MCF 10A (cell line): ENCODE measurements around the gene SCLT1. TPM values are rescaled to one million over a fixed set of nuclear protein-coding genes. Genes with fewer than 3 reads are reported as not detected.

Experiments used
- BruUV-seq: library from RNA; stranded (reverse); fragments of 400-500 nt; replicated peaks from 2 replicates; lab custom pipeline; 2021; lab: Mats Ljungman, UMichigan
- CTCF ChIA-PET: fragments of 300-600 bp; sonication (Branson Sonifier 250); formaldehyde crosslinking; extraction: SDS; loops from one replicate; lab custom pipeline; 2021; ENCODE audit warnings: antibody characterized with exemption, inconsistent platforms; lab: Yijun Ruan, JAX
- POLR2A ChIA-PET: fragments of 300-600, 350-650 bp; sonication (Branson Sonifier 250); formaldehyde crosslinking; extraction: SDS; loops from one replicate; lab custom pipeline; 2020; ENCODE audit warnings: antibody characterized with exemption, inconsistent platforms; lab: Yijun Ruan, JAX
- DNase-seq: peaks from one replicate; pipeline ENCODE4 v3.0.0-alpha.2; 2018; ENCODE audit not compliant: unreplicated experiment
- H3K27ac Mint-ChIP-seq: one replicate; pipeline ENCODE4 v1.8.0; 2022; ENCODE audit warnings: mild to moderate bottlenecking, low read depth, mixed read lengths; ENCODE audit not compliant: unreplicated experiment
- H3K27me3 Mint-ChIP-seq: one replicate; pipeline ENCODE4 v1.8.0; 2022; ENCODE audit warnings: mixed read lengths; ENCODE audit not compliant: insufficient read depth, unreplicated experiment
- H3K36me3 Mint-ChIP-seq: one replicate; pipeline ENCODE4 v1.8.0; 2022; ENCODE audit warnings: mild to moderate bottlenecking, moderate library complexity, mixed read lengths; ENCODE audit not compliant: insufficient read depth, unreplicated experiment
- H3K4me1 Mint-ChIP-seq: one replicate; pipeline ENCODE4 v1.8.0; 2022; ENCODE audit warnings: mixed read lengths; ENCODE audit not compliant: insufficient read depth, unreplicated experiment
- H3K4me3 Mint-ChIP-seq: one replicate; pipeline ENCODE4 v1.8.0; 2022; ENCODE audit warnings: mild to moderate bottlenecking, moderate library complexity, mixed read lengths; ENCODE audit not compliant: unreplicated experiment
- H3K9me3 Mint-ChIP-seq: one replicate; pipeline ENCODE4 v1.8.0; 2022; ENCODE audit warnings: mixed read lengths; ENCODE audit not compliant: unreplicated experiment
- CTCF ChIP-seq: fragments of 200-600 bp; IDR thresholded peaks from one replicate; pipeline ENCODE4 v1.8.0; 2022; ENCODE audit warnings: antibody characterized with exemption, mild to moderate bottlenecking; ENCODE audit not compliant: unreplicated experiment
- intact Hi-C: fragments of 100-400 bp; cut with micrococcal nuclease; formaldehyde crosslinking; loops from 2 replicates; pipeline ENCODE4 v1.14.1; 2022
- total RNA-seq: library from RNA; stranded (reverse); gene quantifications from 2 replicates; pipeline ENCODE4 v1.2.3, GENCODE V29; 2022

Gene SCLT1
- total RNA-seq, 1 experiment from 2014 or later: 20.7 TPM

GRCh38 chr4:128858879-128859671, 234.3 kb downstream of the SCLT1 start:
- H3K36me3 Mint-ChIP-seq: peaks cover 86% of the 10 kb centered on the region
- H3K27me3 Mint-ChIP-seq: no peaks in the 10 kb centered on the region
- DNase-seq: no peak
- BruUV-seq: no TSS peak
- H3K9me3 Mint-ChIP-seq: no peaks in the 10 kb centered on the region
- ChIA-PET POLR2A (no interaction called here), CTCF (interaction anchor here (0.6 kb wide), 2 partner anchors 38 to 75 kb away, joined by 3 read pairs; no protein-coding TSS in a partner anchor)
- no peak overlapping the region for H3K27ac Mint-ChIP-seq
- no peaks in the 10 kb centered on the region for H3K4me1 Mint-ChIP-seq
- no peak for TF ChIP-seq CTCF
- intact Hi-C loops: no loop called here
- no peak overlapping the region for H3K4me3 Mint-ChIP-seq

- H3K4me1 Mint-ChIP-seq: no peaks in the 10 kb centered on the region
- H3K9me3 Mint-ChIP-seq: no peaks in the 10 kb centered on the region
- CTCF ChIA-PET: interaction anchor here (0.6 to 1.8 kb wide), 7 partner anchors 10 to 571 kb away, joined by 3 to 8 read pairs (median 3); no protein-coding TSS in a partner anchor
These were observed 237.1 kb downstream of the SCLT1 start for GRCh38 chr4:128856246-128856645.

DNA sequence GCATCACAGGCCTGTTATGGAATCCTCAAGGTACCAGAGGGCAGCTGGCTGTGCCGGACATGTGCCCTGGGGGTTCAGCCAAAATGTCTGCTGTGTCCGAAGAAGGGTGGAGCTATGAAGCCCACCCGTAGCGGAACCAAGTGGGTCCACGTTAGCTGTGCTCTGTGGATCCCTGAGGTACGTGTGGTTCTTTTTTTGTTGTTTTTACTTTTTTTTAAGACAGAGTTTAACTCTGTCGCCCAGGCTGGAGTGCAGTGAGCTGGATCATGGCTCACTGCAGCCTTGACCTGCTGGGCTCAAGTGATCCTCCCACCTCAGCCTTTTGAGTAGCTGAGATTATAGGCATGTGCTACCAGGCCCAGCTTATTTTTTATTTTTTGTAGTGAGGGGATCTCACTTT, 237.7 kb downstream of the SCLT1 start:
- BruUV-seq: no TSS peak
- TF ChIP-seq CTCF: no peak
- no peaks in the 10 kb centered on the region for H3K4me1 Mint-ChIP-seq
- H3K27me3 Mint-ChIP-seq: no peaks in the 10 kb centered on the region
- no peaks in the 10 kb centered on the region for H3K9me3 Mint-ChIP-seq
- H3K36me3 Mint-ChIP-seq: peaks cover 87% of the 10 kb centered on the region
- CTCF ChIA-PET: interaction anchor here (0.5 to 2.4 kb wide), 8 partner anchors 8 to 400 kb away, joined by 3 to 13 read pairs (median 3); no protein-coding TSS in a partner anchor
- H3K4me3 Mint-ChIP-seq: no peak overlapping the region
- H3K27ac Mint-ChIP-seq: no peak overlapping the region
- intact Hi-C loops: no loop called here
- POLR2A ChIA-PET: interaction anchor here (1.2 kb wide), 1 partner anchor 37 kb away, joined by 3 read pairs; no protein-coding TSS in a partner anchor
- no peak for DNase-seq

More at GRCh38 chr4:128856246-128856645, 237.1 kb downstream of the SCLT1 start:
- Mint-ChIP-seq H3K36me3 (peaks cover 87% of the 10 kb centered on the region), H3K27ac (no peak overlapping the region), H3K27me3 (no peaks in the 10 kb centered on the region), H3K4me3 (no peak overlapping the region)
- TF ChIP-seq CTCF: no peak
- intact Hi-C loops: no loop called here
- DNase-seq: no peak
- no TSS peak for BruUV-seq
- POLR2A ChIA-PET: interaction anchor here (1.2 kb wide), 1 partner anchor 37 kb away, joined by 3 read pairs; no protein-coding TSS in a partner anchor

- H3K27ac Mint-ChIP-seq: no peak overlapping the region
- no peak for TF ChIP-seq CTCF
- no peak overlapping the region for H3K4me3 Mint-ChIP-seq
- ChIA-PET CTCF (interaction anchor here (0.5 to 2.4 kb wide), 4 partner anchors 9 to 662 kb away, joined by 3 to 13 read pairs (median 4); no protein-coding TSS in a partner anchor), POLR2A (interaction anchor here (0.7 to 0.8 kb wide), 2 partner anchors 9 to 398 kb away, joined by 3 to 4 read pairs; no protein-coding TSS in a partner anchor)
- H3K27me3 Mint-ChIP-seq: no peaks in the 10 kb centered on the region
- H3K36me3 Mint-ChIP-seq: peaks cover 89% of the 10 kb centered on the region
- DNase-seq: no peak
- intact Hi-C loops: no loop called here
- BruUV-seq: no TSS peak
- no peaks in the 10 kb centered on the region for H3K9me3 Mint-ChIP-seq
- H3K4me1 Mint-ChIP-seq: no peaks in the 10 kb centered on the region
These were observed 238.9 kb downstream of the SCLT1 start for GRCh38 chr4:128854433-128854832.
